Measurements from ENCODE around the gene PAQR4.

GRCh38 chr16:3010510-3010909, 41.4 kb downstream of the PAQR4 start:
- no peak for TF ChIP-seq CTCF (IDR thresholded peaks at IDR 0.05)
- TF ChIP-seq POLR2AphosphoS5 (IDR thresholded peaks at IDR 0.05), result no peak
- TF ChIP-seq EP300 (IDR thresholded peaks at IDR 0.05), result no peak
- no peak for TF ChIP-seq POLR2A (IDR thresholded peaks at IDR 0.05)
